HAP-1 (cell line): ENCODE data around the gene PCDHB10.
"Not testable (repeated sequence)": the region's sequence is repeated elsewhere in the genome, so short reads cannot be mapped to it uniquely, and the experiment has no call there.

Experiments used
- DNase-seq, 2 experiments: peaks; one replicate each; pipeline ENCODE4 v3.0.0-alpha.2; 2016 to 2020; ENCODE audit warnings: low spot score in 2 of 2
- H3K27me3 ChIP-seq: fragments of 250-450 bp; sonication (Bioruptor Pico); 2 replicates; pipeline ENCODE4 v1.5.1; 2020; ENCODE audit warnings: low read depth, mild to moderate bottlenecking, moderate library complexity
- H3K36me3 ChIP-seq: fragments of 250-450 bp; sonication (Bioruptor Pico); replicated peaks from 2 replicates; pipeline ENCODE4 v1.5.1; 2020; ENCODE audit warnings: mild to moderate bottlenecking
- H3K4me1 ChIP-seq: fragments of 250-450 bp; sonication (Bioruptor Pico); 2 replicates; pipeline ENCODE4 v1.5.1; 2020; ENCODE audit warnings: mild to moderate bottlenecking
- H3K4me3 ChIP-seq: fragments of 250-450 bp; sonication (Bioruptor Pico); 2 replicates; pipeline ENCODE4 v1.5.1; 2020; ENCODE audit warnings: mild to moderate bottlenecking, moderate library complexity
- H3K9me3 ChIP-seq: fragments of 250-450 bp; sonication (Bioruptor Pico); 2 replicates; pipeline ENCODE4 v1.5.1; 2020; ENCODE audit warnings: mild to moderate bottlenecking, moderate library complexity
- in situ Hi-C: fragments of 300-500 bp; cut with MboI; formaldehyde crosslinking; loops from 3 replicates; pipeline ENCODE4 v1.14.3; 2020; ENCODE audit warnings: low sequenced_read_pairs, inconsistent platforms, mixed read lengths

The PCDHB10 gene

DNA sequence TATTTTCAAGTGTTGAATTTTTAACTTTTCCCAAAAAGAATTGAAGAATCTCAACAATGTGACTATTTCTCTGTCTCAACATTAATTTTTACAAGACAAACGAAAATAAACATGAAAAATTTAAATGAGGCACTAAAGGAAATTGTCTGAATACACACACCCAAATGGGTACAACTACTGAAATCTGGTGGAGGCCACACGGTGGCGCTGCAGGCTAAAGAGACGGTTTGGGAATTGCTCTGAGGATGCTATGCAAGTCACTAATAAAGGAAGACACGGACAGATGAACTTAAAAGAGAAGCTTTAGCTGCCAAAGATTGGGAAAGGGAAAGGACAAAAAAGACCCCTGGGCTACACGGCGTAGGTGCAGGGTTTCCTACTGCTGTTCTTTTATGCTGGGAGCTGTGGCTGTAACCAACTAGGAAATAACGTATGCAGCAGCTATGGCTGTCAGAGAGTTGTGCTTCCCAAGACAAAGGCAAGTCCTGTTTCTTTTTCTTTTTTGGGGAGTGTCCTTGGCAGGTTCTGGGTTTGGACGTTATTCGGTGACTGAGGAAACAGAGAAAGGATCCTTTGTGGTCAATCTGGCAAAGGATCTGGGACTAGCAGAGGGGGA lies at the start of gene PCDHB10:
PCDHB10 (plus strand) TSS at position 244 of the 616 bp plus-strand sequence; CDS start at position 444, 200 bp downstream.
- Histone ChIP-seq H3K4me3 (no peak within 1 kb of the TSS), H3K36me3 (no peaks in the 10 kb centered on the region), H3K4me1 (no peaks in the 10 kb centered on the region), H3K9me3 (no peaks in the 10 kb centered on the region), H3K27me3 (no peaks in the 10 kb centered on the region)
- DNase-seq = peak; percentile 39 to 77
- in situ Hi-C loops = no loop called here

DNA sequence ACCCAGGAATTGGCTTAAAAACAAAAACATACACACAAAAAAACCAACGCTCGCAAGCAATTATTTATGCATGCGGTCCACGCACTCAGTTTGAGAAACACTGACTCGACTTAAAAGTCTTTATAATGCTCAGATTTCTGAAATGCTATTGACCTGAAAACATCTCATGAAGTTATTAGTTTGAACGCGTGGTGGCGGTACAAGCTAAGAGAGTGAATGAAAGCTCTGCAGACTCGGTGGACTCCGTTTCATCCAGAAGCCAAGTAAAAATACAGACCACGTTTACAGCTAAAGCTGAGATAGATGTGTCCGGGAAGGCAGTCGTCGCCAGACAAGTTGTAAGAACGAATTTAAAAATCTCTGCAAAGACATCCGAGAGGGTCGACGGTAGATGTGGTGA lies 42.3 kb upstream of the PCDHB10 start, which contains the start of gene PCDHB6:
PCDHB6 (plus strand) TSS at position 246 of the 400 bp plus-strand sequence. CDS start 201 bp downstream, outside the sequence.
- Histone ChIP-seq H3K9me3 (no peaks in the 10 kb centered on the region), H3K4me1 (no peaks in the 10 kb centered on the region), H3K36me3 (no peaks in the 10 kb centered on the region), H3K4me3 (no peak within 1 kb of the TSS), H3K27me3 (0 out of 2 replicates have a peak, but pooled peaks cover 5% of the 10 kb centered on the region)
- in situ Hi-C loops = no loop called here
- DNase-seq = peak; percentile 20 to 57

- no peak for DNase-seq
- no peak overlapping the region for H3K4me3 ChIP-seq
- H3K27me3 ChIP-seq = 0 out of 2 replicates have a peak, but pooled peaks cover 5% of the 10 kb centered on the region
- H3K4me1 ChIP-seq = no peaks in the 10 kb centered on the region
- in situ Hi-C loops = no loop called here
- no peaks in the 10 kb centered on the region for H3K36me3 ChIP-seq
- no peaks in the 10 kb centered on the region for H3K9me3 ChIP-seq
Observed at GRCh38 chr5:141150224-141150992, 41.7 kb upstream of the PCDHB10 start.

- Histone ChIP-seq H3K36me3 (no peaks in the 10 kb centered on the region), H3K9me3 (no peaks in the 10 kb centered on the region), H3K27me3 (0 out of 2 replicates have a peak, but pooled peaks cover 5% of the 10 kb centered on the region), H3K4me3 (no peak overlapping the region), H3K4me1 (no peaks in the 10 kb centered on the region)
- in situ Hi-C loops = no loop called here
- no peak for DNase-seq
Observed at GRCh38 chr5:141150993-141151325, 41.2 kb upstream of the PCDHB10 start.

- H3K4me3 ChIP-seq, H3K36me3 ChIP-seq, H3K4me1 ChIP-seq, H3K27me3 ChIP-seq, H3K9me3 ChIP-seq, DNase-seq, in situ Hi-C loops: not testable (repeated sequence)
Observed at GRCh38 chr5:141151632-141152031, 40.5 kb upstream of the PCDHB10 start.

DNA sequence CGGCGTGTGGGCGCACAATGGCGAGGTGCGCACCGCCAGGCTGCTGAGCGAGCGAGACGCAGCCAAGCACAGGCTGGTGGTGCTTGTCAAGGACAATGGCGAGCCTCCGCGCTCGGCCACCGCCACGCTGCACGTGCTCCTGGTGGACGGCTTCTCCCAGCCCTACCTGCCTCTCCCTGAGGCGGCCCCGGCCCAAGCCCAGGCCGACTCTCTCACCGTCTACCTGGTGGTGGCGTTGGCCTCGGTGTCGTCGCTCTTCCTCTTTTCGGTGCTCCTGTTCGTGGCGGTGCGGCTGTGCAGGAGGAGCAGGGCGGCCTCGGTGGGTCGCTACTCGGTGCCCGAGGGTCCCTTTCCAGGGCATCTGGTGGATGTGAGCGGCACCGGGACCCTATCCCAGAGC lies 40.1 kb upstream of the PCDHB10 start:
- H3K4me3 ChIP-seq, H3K4me1 ChIP-seq, H3K9me3 ChIP-seq, H3K36me3 ChIP-seq, DNase-seq, H3K27me3 ChIP-seq, in situ Hi-C loops: not testable (repeated sequence)

- H3K27me3 ChIP-seq = no peaks in the 10 kb centered on the region
- H3K4me3 ChIP-seq = no peak overlapping the region
- H3K4me1 ChIP-seq = no peaks in the 10 kb centered on the region
- DNase-seq = peak in 1 of 2 experiments; percentile 18
- in situ Hi-C loops = no loop called here
- H3K9me3 ChIP-seq = no peaks in the 10 kb centered on the region
- H3K36me3 ChIP-seq = no peaks in the 10 kb centered on the region
Observed at GRCh38 chr5:141155540-141156374, 36.4 kb upstream of the PCDHB10 start.

DNA sequence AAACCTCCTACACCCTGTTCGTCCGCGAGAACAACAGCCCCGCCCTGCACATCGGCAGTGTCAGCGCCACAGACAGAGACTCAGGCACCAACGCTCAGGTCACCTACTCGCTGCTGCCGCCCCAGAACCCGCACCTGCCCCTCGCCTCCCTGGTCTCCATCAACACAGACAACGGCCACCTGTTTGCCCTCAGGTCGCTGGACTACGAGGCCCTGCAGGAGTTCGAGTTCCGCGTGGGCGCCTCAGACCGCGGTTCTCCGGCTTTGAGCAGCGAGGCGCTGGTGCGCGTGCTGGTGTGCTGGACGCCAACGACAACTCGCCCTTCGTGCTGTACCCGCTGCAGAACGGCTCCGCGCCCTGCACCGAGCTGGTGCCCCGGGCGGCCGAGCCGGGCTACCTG lies 34.8 kb upstream of the PCDHB10 start:
- H3K9me3 ChIP-seq, DNase-seq, H3K27me3 ChIP-seq, H3K36me3 ChIP-seq, H3K4me3 ChIP-seq, H3K4me1 ChIP-seq, in situ Hi-C loops: not testable (repeated sequence)

DNA sequence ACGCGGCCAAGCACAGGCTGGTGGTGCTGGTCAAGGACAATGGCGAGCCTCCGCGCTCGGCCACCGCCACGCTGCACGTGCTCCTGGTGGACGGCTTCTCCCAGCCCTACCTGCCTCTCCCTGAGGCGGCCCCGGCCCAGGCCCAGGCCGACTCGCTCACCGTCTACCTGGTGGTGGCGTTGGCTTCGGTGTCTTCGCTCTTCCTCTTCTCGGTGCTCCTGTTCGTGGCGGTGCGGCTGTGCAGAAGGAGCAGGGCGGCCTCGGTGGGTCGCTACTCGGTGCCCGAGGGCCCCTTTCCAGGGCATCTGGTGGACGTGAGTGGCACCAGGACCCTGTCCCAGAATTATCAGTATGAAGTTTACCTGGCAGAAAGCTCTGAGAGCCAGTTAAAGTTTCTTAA lies 34.3 kb upstream of the PCDHB10 start:
- in situ Hi-C loops, H3K9me3 ChIP-seq, DNase-seq: not testable (repeated sequence)

DNA sequence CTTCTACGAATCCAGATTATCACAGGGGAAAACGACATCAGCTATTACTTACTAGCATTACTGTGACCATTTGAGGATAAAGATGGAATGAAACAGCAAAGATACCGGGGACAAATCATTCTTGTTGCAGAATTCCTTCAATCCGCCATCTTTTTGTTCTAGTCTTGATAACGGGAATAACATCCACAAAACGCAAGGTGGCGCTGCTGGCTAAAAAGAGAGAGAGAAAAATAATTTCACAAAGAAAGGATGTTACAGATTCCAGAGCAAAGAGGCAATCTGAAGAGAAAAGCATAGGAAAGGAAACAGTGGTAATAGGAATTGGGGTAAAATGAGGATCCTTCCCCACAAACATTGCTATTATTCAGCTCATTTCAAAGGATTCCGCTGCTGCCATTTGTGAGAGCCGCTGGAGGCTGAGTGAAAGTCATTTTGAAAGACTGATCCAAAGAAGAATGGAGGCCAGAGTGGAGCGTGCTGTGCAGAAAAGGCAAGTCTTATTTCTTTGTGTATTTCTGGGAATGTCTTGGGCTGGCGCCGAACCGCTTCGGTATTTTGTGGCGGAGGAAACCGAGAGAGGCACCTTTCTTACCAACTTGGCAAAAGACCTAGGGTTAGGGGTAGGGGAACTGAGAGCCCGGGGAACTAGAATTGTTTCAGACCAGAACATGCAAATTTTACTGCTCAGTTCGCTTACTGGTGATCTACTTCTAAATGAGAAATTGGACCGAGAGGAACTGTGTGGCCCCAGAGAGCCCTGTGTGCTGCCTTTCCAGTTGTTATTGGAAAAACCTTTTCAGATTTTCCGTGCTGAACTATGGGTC lies 19.6 kb upstream of the PCDHB10 start, which contains the start of gene PCDHB7:
PCDHB7 (plus strand) TSS at position 264 of the 824 bp plus-strand sequence; CDS start at position 456, 192 bp downstream.
- in situ Hi-C loops = no loop called here
- Histone ChIP-seq H3K36me3 (no peaks in the 10 kb centered on the region), H3K4me1 (no peaks in the 10 kb centered on the region), H3K9me3 (no peaks in the 10 kb centered on the region), H3K27me3 (no peaks in the 10 kb centered on the region), H3K4me3 (no peak within 1 kb of the TSS)
- peak; percentile 32 to 65 for DNase-seq

More for the DNA sequence above, 34.3 kb upstream of the PCDHB10 start:
- H3K27me3 ChIP-seq, H3K4me3 ChIP-seq, H3K36me3 ChIP-seq, H3K4me1 ChIP-seq: not testable (repeated sequence)

DNA sequence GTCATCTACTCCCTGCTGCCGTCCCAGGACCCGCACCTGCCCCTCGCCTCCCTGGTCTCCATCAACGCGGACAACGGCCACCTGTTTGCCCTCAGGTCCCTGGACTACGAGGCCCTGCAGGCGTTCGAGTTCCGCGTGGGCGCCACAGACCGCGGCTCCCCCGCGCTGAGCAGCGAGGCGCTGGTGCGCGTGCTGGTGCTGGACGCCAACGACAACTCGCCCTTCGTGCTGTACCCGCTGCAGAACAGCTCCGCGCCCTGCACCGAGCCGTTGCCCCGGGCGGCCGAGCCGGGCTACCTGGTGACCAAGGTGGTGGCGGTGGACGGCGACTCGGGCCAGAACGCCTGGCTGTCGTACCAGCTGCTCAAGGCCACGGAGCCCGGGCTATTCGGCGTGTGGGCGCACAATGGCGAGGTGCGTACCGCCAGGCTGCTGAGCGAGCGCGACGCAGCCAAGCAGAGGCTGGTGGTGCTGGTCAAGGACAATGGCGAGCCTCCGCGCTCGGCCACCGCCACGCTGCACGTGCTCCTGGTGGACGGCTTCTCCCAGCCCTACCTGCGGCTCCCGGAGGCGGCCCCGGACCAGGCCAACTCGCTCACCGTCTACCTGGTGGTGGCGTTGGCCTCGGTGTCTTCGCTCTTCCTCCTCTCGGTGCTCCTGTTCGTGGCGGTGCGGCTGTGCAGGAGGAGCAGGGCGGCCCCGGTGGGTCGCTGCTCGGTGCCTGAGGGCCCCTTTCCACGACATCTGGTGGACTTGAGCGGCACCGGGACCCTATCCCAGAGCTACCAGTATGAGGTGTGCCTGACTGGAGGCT lies 17.7 kb upstream of the PCDHB10 start:
- H3K4me1 ChIP-seq, in situ Hi-C loops, H3K27me3 ChIP-seq, H3K9me3 ChIP-seq, H3K4me3 ChIP-seq, DNase-seq, H3K36me3 ChIP-seq: not testable (repeated sequence)

DNA sequence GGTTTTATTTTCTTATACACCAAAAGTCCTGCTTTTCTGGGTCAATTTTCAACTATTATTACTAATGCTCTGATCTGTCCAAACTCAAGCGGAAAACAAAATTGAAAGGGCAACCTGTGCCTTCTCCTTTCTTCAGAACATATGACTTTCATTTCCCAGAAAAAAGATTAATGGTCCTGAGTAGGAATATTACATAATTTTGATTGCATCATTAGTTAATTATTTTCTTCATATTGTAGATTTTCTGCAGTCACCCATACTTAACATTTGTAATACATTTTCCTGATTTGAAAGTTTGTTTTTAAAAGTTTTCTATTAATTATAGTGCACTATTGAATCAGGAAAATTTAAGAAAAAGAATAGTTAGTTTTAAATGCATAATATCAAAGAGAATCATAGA lies 16.2 kb upstream of the PCDHB10 start:
- no peak for DNase-seq
- in situ Hi-C loops = no loop called here
- Histone ChIP-seq H3K4me1 (no peaks in the 10 kb centered on the region), H3K4me3 (no peak overlapping the region), H3K9me3 (no peaks in the 10 kb centered on the region), H3K36me3 (no peaks in the 10 kb centered on the region), H3K27me3 (no peaks in the 10 kb centered on the region)
